ENCODE data around the gene TCP11L2.
"Not testable (repeated sequence)": the region's sequence is repeated elsewhere in the genome, so short reads cannot be mapped to it uniquely, and the experiment has no call there.

TCP11L2 gene

DNA sequence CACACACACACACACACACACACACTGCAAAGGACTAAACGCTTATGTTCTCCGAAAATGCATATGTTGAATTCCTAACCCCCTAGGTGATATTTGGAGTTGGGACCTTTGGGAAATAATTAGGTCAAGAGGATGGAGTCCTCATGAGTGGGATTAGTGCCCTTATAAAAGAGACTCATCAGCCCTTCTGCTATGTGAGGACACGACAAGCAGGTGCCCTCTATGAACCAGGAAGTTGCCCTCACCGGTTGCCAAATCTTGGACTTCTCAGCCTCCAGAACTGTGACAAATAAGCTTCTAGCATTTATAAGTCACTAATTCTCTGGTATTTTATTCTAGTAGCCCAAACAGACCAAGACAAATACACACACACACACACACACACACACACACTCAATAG is 20.7 kb upstream of the TCP11L2 start:
- no peak for DNase-seq (ENCODE audit: low read depth)
- TF ChIP-seq, protein P1, sequence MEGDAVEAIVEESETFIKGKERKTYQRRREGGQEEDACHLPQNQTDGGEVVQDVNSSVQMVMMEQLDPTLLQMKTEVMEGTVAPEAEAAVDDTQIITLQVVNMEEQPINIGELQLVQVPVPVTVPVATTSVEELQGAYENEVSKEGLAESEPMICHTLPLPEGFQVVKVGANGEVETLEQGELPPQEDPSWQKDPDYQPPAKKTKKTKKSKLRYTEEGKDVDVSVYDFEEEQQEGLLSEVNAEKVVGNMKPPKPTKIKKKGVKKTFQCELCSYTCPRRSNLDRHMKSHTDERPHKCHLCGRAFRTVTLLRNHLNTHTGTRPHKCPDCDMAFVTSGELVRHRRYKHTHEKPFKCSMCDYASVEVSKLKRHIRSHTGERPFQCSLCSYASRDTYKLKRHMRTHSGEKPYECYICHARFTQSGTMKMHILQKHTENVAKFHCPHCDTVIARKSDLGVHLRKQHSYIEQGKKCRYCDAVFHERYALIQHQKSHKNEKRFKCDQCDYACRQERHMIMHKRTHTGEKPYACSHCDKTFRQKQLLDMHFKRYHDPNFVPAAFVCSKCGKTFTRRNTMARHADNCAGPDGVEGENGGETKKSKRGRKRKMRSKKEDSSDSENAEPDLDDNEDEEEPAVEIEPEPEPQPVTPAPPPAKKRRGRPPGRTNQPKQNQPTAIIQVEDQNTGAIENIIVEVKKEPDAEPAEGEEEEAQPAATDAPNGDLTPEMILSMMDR (conservative IDR thresholded peaks at IDR 0.05; ENCODE audit: control insufficient read depth, insufficient read depth, low read depth, low read length) = no peak

DNA sequence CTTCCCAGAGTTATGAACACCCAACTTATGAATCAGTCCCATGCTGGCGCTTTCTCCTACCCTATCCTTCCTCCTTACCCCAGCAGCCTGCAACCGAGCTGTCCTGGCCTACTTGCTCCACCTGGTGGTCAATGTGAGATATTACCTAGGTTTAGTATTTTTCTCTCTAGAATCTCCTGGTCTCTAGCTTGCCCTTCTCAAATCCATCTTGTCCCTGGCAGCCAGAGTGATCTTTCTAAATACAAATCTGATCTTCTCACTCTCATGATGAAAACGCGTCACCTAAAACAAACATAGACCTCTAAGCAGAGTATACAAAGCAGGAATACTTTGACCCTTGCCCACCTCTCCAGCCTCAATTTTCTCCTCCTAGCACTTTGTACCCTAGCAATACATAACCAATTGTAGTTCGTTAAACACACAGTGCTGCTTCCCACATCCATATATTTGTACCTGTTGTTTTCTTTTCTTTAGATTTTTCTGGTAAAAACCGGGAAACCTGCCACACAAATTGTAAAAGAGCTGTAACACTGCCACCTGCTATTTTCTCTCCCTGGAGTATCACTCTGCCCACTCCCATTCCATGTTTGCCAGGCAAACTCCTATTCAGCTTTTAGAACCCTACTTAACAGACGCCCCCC is 20.0 kb upstream of the TCP11L2 start:
- TF ChIP-seq, protein P1 (conservative IDR thresholded peaks at IDR 0.05; ENCODE audit: control insufficient read depth, insufficient read depth, low read depth, low read length) = peak; percentile 86
- no peak overlapping the region for H3K4me3 ChIP-seq (ENCODE audit: control insufficient read depth, low read depth, low read length)
- peak; percentile 84 for DNase-seq (ENCODE audit: low read depth)

More for the DNA sequence above, 20.7 kb upstream of the TCP11L2 start:
- H3K4me3 ChIP-seq (ENCODE audit: control insufficient read depth, low read depth, low read length) = no peak overlapping the region

- no peak overlapping the region for H3K4me3 ChIP-seq (ENCODE audit: control insufficient read depth, low read depth, low read length)
- TF ChIP-seq, protein P1 (conservative IDR thresholded peaks at IDR 0.05; ENCODE audit: control insufficient read depth, insufficient read depth, low read depth, low read length) = no peak
- no peak for DNase-seq (ENCODE audit: low read depth)
These were observed 18.0 kb upstream of the TCP11L2 start for GRCh38 chr12:106284358-106285105.

- TF ChIP-seq, protein P1 (conservative IDR thresholded peaks at IDR 0.05; ENCODE audit: control insufficient read depth, insufficient read depth, low read depth, low read length) = no peak
- H3K4me3 ChIP-seq (ENCODE audit: control insufficient read depth, low read depth, low read length) = no peak overlapping the region
- no peak for DNase-seq (ENCODE audit: low read depth)
These were observed 16.6 kb upstream of the TCP11L2 start for GRCh38 chr12:106285982-106286381.

DNA sequence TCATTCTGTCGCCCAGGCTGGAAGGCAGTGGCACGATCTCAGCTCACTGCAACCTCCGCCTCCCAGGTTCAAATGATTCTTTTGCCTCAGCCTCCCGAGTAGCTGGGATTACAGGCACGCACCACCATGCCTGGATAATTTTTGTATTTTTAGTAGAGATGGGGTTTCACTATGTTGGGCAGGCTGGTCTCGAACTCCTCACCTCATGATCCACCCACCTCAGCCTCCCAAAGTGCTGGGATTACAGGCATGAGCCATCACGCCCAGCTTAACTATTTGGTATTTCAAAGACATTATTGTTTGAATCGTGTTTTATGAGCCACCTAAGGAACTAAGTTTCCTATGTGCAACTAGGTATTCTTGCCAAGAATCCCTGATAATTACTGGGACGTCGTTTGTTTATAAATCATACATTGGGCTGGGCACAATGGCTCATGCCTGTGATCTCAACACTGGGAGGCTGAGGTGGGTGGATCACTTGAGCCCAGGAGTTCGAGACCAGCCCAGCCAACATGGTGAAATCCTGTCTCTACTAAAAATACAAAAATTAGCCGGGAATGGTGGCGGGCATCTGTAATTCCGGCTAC is 15.9 kb upstream of the TCP11L2 start:
- not testable (repeated sequence) for DNase-seq (ENCODE audit: low read depth); H3K4me3 ChIP-seq (ENCODE audit: control insufficient read depth, low read depth, low read length)

DNA sequence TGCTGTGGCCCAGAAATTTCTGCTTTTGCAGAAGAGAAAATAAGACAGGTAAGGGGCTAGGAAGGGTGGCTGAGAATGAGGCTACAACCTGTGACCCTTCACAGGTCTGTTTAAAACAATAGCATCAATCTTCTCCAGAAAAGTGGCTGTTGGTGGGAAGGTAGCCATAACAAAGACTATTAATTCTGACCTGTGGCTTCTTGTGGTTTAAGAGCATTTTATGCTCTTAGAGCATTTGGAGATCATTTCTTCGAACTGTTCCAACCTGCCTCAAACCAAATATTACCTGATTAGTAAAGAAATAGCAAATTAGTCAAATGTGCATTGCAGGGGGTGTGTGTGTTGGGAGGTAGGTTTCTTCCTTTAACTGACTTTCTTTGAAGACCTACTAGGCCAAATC is 15.2 kb upstream of the TCP11L2 start:
- TF ChIP-seq, protein P1 (conservative IDR thresholded peaks at IDR 0.05; ENCODE audit: control insufficient read depth, insufficient read depth, low read depth, low read length) = no peak
- no peak overlapping the region for H3K4me3 ChIP-seq (ENCODE audit: control insufficient read depth, low read depth, low read length)
- no peak for DNase-seq (ENCODE audit: low read depth)

DNA sequence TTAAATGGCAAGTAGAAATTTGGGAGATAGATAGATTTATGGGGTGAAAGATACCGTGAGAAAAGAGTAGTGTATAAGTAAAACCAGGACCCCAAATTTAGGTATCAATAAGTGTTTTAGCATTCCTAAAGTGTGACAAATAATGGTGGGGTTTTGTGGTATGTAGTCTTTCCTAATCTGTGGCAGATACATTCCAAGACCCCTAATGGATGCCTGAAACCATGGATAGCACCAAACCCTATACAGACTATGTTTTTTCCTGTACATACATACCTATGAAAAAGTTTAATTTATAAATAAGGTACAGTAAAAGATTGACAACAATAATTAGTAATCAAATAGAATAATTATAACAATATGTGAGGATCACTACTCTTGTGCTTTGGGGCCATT is 14.4 kb upstream of the TCP11L2 start:
- TF ChIP-seq, protein P1 (conservative IDR thresholded peaks at IDR 0.05; ENCODE audit: control insufficient read depth, insufficient read depth, low read depth, low read length) = no peak
- DNase-seq (ENCODE audit: low read depth) = no peak
- H3K4me3 ChIP-seq (ENCODE audit: control insufficient read depth, low read depth, low read length) = no peak overlapping the region
